CD4-positive, alpha-beta memory T cell (primary cell): Measurements from ENCODE around the gene RPL39. TPM values are rescaled to one million over a fixed set of nuclear protein-coding genes. Genes with fewer than 3 reads are reported as not detected.
"Not testable (repeated sequence)": the region's sequence is repeated elsewhere in the genome, so short reads cannot be mapped to it uniquely, and the experiment has no call there.

ENCODE experiments used
- CTCF ChIA-PET: fragments of 350-600 bp; sonication (Branson Sonifier 250); formaldehyde crosslinking; loops from one replicate; lab custom pipeline; 2021; ENCODE audit warnings: inconsistent platforms; ENCODE audit not compliant: partially characterized antibody; lab: Charles Lee
- POLR2A ChIA-PET: fragments of 350-600 bp; sonication (Branson Sonifier 250); formaldehyde crosslinking; loops from one replicate; lab custom pipeline; 2021; ENCODE audit not compliant: partially characterized antibody; lab: Charles Lee
- DNase-seq, 5 donors: peaks; one replicate each; pipeline versions ENCODE4 v3.0.0 to v3.0.0-alpha.2; 2020 to 2022; ENCODE audit warnings: mixed read lengths in 1 of 5
- H3K27ac ChIP-seq: one replicate; pipeline ENCODE4 v1.7.0; 2013; ENCODE audit warnings: low read depth, low read length
- H3K27me3 ChIP-seq: 2 replicates; pipeline ENCODE4 v1.7.0; 2013; ENCODE audit warnings: mild to moderate bottlenecking, low read length, moderate library complexity; ENCODE audit not compliant: insufficient read depth
- H3K36me3 ChIP-seq: 2 replicates; pipeline ENCODE4 v1.7.0; 2013; ENCODE audit warnings: mild to moderate bottlenecking, low read length, moderate library complexity; ENCODE audit not compliant: insufficient read depth
- H3K4me1 ChIP-seq: 2 replicates; pipeline ENCODE4 v1.7.0; 2013; ENCODE audit warnings: mild to moderate bottlenecking, low read length, moderate library complexity; ENCODE audit not compliant: insufficient read depth
- H3K4me3 ChIP-seq, 2 donors: one replicate each; pipeline ENCODE4 v1.7.0; 2013; ENCODE audit warnings: low read length in 2 of 2, mild to moderate bottlenecking in 1 of 2
- H3K9me3 ChIP-seq, 2 donors: one replicate each; pipeline ENCODE4 v1.7.0; 2013; ENCODE audit warnings: low read length in 2 of 2, control low read depth in 1 of 2; ENCODE audit not compliant: control insufficient read depth in 1 of 2
- H3K27ac Mint-ChIP-seq, 7 donors: one replicate each; pipeline ENCODE4 v1.8.0; 2020 to 2021; ENCODE audit warnings: mixed read lengths in 7 of 7, mild to moderate bottlenecking in 6 of 7, inconsistent platforms in 3 of 7, moderate library complexity in 3 of 7
- H3K27me3 Mint-ChIP-seq, 2 donors: one replicate each; pipeline ENCODE4 v1.8.0; 2020 to 2021; ENCODE audit warnings: mixed read lengths in 2 of 2
- H3K36me3 Mint-ChIP-seq, 2 donors: one replicate each; pipeline ENCODE4 v1.8.0; 2020 to 2021; ENCODE audit warnings: mixed read lengths in 2 of 2, inconsistent platforms in 1 of 2, mild to moderate bottlenecking in 1 of 2
- H3K4me1 Mint-ChIP-seq, 4 donors: one replicate each; pipeline ENCODE4 v1.8.0; 2020 to 2021; ENCODE audit warnings: mixed read lengths in 4 of 4, mild to moderate bottlenecking in 1 of 4
- H3K4me3 Mint-ChIP-seq, 8 donors: one replicate each; pipeline ENCODE4 v1.8.0; 2020 to 2021; ENCODE audit warnings: mixed read lengths in 8 of 8, mild to moderate bottlenecking in 7 of 8, moderate library complexity in 6 of 8, inconsistent platforms in 3 of 8
- H3K9me3 Mint-ChIP-seq, 8 donors: one replicate each; pipeline ENCODE4 v1.8.0; 2020 to 2021; ENCODE audit warnings: mixed read lengths in 8 of 8, mild to moderate bottlenecking in 5 of 8, inconsistent platforms in 3 of 8, moderate library complexity in 1 of 8
- intact Hi-C: fragments of 100-400 bp; cut with micrococcal nuclease; formaldehyde crosslinking; loops from one replicate; pipeline ENCODE4 v1.15.1; 2023
- polyA plus RNA-seq, 2 donors: library from polyadenylated mRNA; unstranded; fragments of 300-500 nt; fragmentation: Illumina TruSeq; gene quantifications; one replicate each; pipeline ENCODE4 v1.2.3, GENCODE V29; 2021
- total RNA-seq, 2 experiments: library from RNA; stranded (reverse); gene quantifications; one replicate each; pipeline ENCODE4 v1.2.3, GENCODE V29; 2021

RPL39 gene
- total RNA-seq (1,000 to 10,000 TPM; 3,907 to 4,108 TPM), polyA plus RNA-seq (1,000 to 10,000 TPM; 3,926 to 4,396 TPM)

GRCh38 chrX:119791437-119792231 is at the start of gene RPL39:
RPL39 (minus strand) TSS chrX:119791630; CDS start chrX:119791576, 54 bp downstream.
- H3K4me3 ChIP-seq: peak within 1 kb of the TSS; percentile 70 to 83
- Mint-ChIP-seq H3K27me3 (no peaks in the 10 kb centered on the region), H3K27ac (peak within 1 kb of the TSS; percentile 96 to 99 (median 98)), H3K4me1 (peaks cover 10 to 52% (median 22%) of the 10 kb centered on the region in 4 donors), H3K36me3 (peaks cover 15 to 44% of the 10 kb centered on the region in 2 donors), H3K9me3 (no peaks in the 10 kb centered on the region), H3K4me3 (peak within 1 kb of the TSS; percentile 91 to 96 (median 95))
- H3K27ac ChIP-seq: peak within 1 kb of the TSS; percentile 90
- intact Hi-C loops: loop anchor here (1.0 to 5.0 kb wide), 7 partner anchors 35 to 322 kb away; partner anchors contain the start of genes NDUFA1, NKAP, RNF113A and SEPTIN6
- POLR2A ChIA-PET: interaction anchor here (0.5 to 3.3 kb wide), 33 partner anchors 16 to 554 kb away, joined by 3 to 65 read pairs (median 4); partner anchors contain the start of genes NDUFA1, NKAP, NKRF and RNF113A
- CTCF ChIA-PET: interaction anchor here (0.6 to 2.2 kb wide), 12 partner anchors 10 to 309 kb away, joined by 3 to 12 read pairs (median 4); partner anchors contain the start of genes NDUFA1, RNF113A and SOWAHD
- peaks cover 40% of the 10 kb centered on the region for H3K4me1 ChIP-seq
- peak; percentile 78 to 89 (median 85) for DNase-seq
- H3K27me3 ChIP-seq: no peaks in the 10 kb centered on the region
- H3K9me3 ChIP-seq: no peaks in the 10 kb centered on the region
- H3K36me3 ChIP-seq: peaks cover 20% of the 10 kb centered on the region

GRCh38 chrX:119833905-119834304 is 42.5 kb upstream of the RPL39 start:
- ChIA-PET CTCF (no interaction called here), POLR2A (no interaction called here)

GRCh38 chrX:119828446-119828845 is 37.0 kb upstream of the RPL39 start:
- peaks cover 8 to 22% of the 10 kb centered on the region in 2 donors for H3K36me3 Mint-ChIP-seq
- H3K4me3 ChIP-seq: no peak overlapping the region
- H3K27me3 Mint-ChIP-seq: no peaks in the 10 kb centered on the region
- DNase-seq: no peak
- no peaks in the 10 kb centered on the region for H3K4me1 ChIP-seq
- no peak overlapping the region for H3K27ac ChIP-seq
- intact Hi-C loops: no loop called here
- H3K27ac Mint-ChIP-seq: no peak overlapping the region
- no peaks in the 10 kb centered on the region for H3K36me3 ChIP-seq
- no peaks in the 10 kb centered on the region for H3K27me3 ChIP-seq
- POLR2A ChIA-PET: interaction anchor here (0.6 kb wide), 1 partner anchor 50 kb away, joined by 3 read pairs; no protein-coding TSS in a partner anchor
- peaks cover 0 to 2% (median 0%) of the 10 kb centered on the region in 8 donors for H3K9me3 Mint-ChIP-seq
- H3K4me1 Mint-ChIP-seq: peaks cover 0 to 6% (median 3%) of the 10 kb centered on the region in 4 donors
- CTCF ChIA-PET: no interaction called here
- no peaks in the 10 kb centered on the region for H3K9me3 ChIP-seq
- H3K4me3 Mint-ChIP-seq: no peak overlapping the region

More at GRCh38 chrX:119833905-119834304, 42.5 kb upstream of the RPL39 start:
- H3K27ac ChIP-seq: no peak overlapping the region
- Mint-ChIP-seq H3K4me1 (peaks cover 0 to 1% (median 0%) of the 10 kb centered on the region in 4 donors), H3K36me3 (peaks cover 27 to 50% of the 10 kb centered on the region in 2 donors), H3K9me3 (peaks cover 0 to 2% (median 0%) of the 10 kb centered on the region in 8 donors), H3K27ac (no peak overlapping the region), H3K4me3 (no peak overlapping the region), H3K27me3 (no peaks in the 10 kb centered on the region)
- intact Hi-C loops: no loop called here
- DNase-seq: no peak
- no peaks in the 10 kb centered on the region for H3K4me1 ChIP-seq
- H3K4me3 ChIP-seq: no peak overlapping the region
- H3K27me3 ChIP-seq: no peaks in the 10 kb centered on the region
- no peaks in the 10 kb centered on the region for H3K9me3 ChIP-seq
- H3K36me3 ChIP-seq: peaks cover 10% of the 10 kb centered on the region

GRCh38 chrX:119826399-119826959 is 35.0 kb upstream of the RPL39 start:
- Mint-ChIP-seq H3K27ac (no peak overlapping the region), H3K9me3 (no peaks in the 10 kb centered on the region), H3K4me3 (no peak overlapping the region), H3K36me3 (peaks cover 8 to 19% of the 10 kb centered on the region in 2 donors), H3K4me1 (peaks cover 6 to 20% (median 9%) of the 10 kb centered on the region in 4 donors), H3K27me3 (no peaks in the 10 kb centered on the region)
- Histone ChIP-seq H3K36me3 (no peaks in the 10 kb centered on the region), H3K27me3 (no peaks in the 10 kb centered on the region), H3K4me3 (no peak overlapping the region), H3K27ac (no peak overlapping the region), H3K9me3 (no peaks in the 10 kb centered on the region), H3K4me1 (peaks cover 8% of the 10 kb centered on the region)
- CTCF ChIA-PET: no interaction called here
- intact Hi-C loops: no loop called here
- POLR2A ChIA-PET: no interaction called here
- DNase-seq: no peak

- H3K27me3 Mint-ChIP-seq, H3K27ac Mint-ChIP-seq, H3K36me3 Mint-ChIP-seq, H3K4me3 Mint-ChIP-seq, intact Hi-C loops, CTCF ChIA-PET, H3K27me3 ChIP-seq, H3K9me3 ChIP-seq, DNase-seq, POLR2A ChIA-PET, H3K27ac ChIP-seq, H3K4me3 ChIP-seq, H3K36me3 ChIP-seq, H3K9me3 Mint-ChIP-seq: not testable (repeated sequence)
- H3K4me1 ChIP-seq: peaks cover 13% of the 10 kb centered on the region
- H3K4me1 Mint-ChIP-seq: peaks cover 6 to 26% (median 10%) of the 10 kb centered on the region in 4 donors
Measured at GRCh38 chrX:119824221-119824620, 32.8 kb upstream of the RPL39 start.

- H3K9me3 Mint-ChIP-seq, H3K4me3 ChIP-seq, H3K9me3 ChIP-seq, H3K27me3 Mint-ChIP-seq, H3K36me3 Mint-ChIP-seq, H3K27me3 ChIP-seq, H3K36me3 ChIP-seq: not testable (repeated sequence)
- Mint-ChIP-seq H3K27ac (peak overlapping the region; percentile 66 to 97 (median 93)), H3K4me1 (peaks cover 9 to 30% (median 10%) of the 10 kb centered on the region in 4 donors), H3K4me3 (peak overlapping the region in 7 of 8 donors; percentile 7 to 60 (median 44))
- H3K27ac ChIP-seq: peak overlapping the region; percentile 28
- ChIA-PET CTCF (interaction anchor here (1.9 kb wide), 1 partner anchor 30 kb away, joined by 6 read pairs; the partner anchor contains the start of gene RPL39), POLR2A (interaction anchor here (0.6 to 2.7 kb wide), 6 partner anchors 30 to 129 kb away, joined by 4 to 26 read pairs (median 4); partner anchors contain the start of genes NDUFA1, RNF113A, RPL39 and SEPTIN6)
- peaks cover 13% of the 10 kb centered on the region for H3K4me1 ChIP-seq
- DNase-seq: peak in 4 of 5 donors; percentile 72 to 86 (median 80)
- intact Hi-C loops: loop anchor here (2.0 kb wide), 1 partner anchor 65 kb away; no protein-coding TSS in a partner anchor
Measured at GRCh38 chrX:119821703-119822102, 30.3 kb upstream of the RPL39 start.
